Vagina (tissue), 2 donors: Measurements from ENCODE around the gene PTGIS.

Experiments used
- CTCF ChIP-seq, 3 experiments: fragments of 450-650 bp in 2 of 3; fragments of 200-600 bp in 1 of 3; sonication (generic) in 1 of 3; IDR thresholded peaks; one replicate each; pipeline ENCODE4 v1.5.1; 2017 to 2019; ENCODE audit warnings: antibody characterized with exemption in 3 of 3, mild to moderate bottlenecking in 2 of 3, moderate library complexity in 2 of 3
- POLR2A ChIP-seq, 2 donors: fragments of 450-650 bp; IDR thresholded peaks; one replicate each; pipeline ENCODE4 v1.6.1; 2017; ENCODE audit warnings: antibody characterized with exemption in 2 of 2, mild to moderate bottlenecking in 2 of 2, moderate library complexity in 2 of 2
- POLR2AphosphoS5 ChIP-seq, 2 donors: sonication (generic); formaldehyde crosslinking; IDR thresholded peaks; one replicate each; pipeline ENCODE4 v1.9.0; 2017; ENCODE audit warnings: antibody characterized with exemption in 2 of 2, mild to moderate bottlenecking in 2 of 2, low read depth in 1 of 2; ENCODE audit not compliant: insufficient read depth in 1 of 2

GRCh38 chr20:49583343-49583668 lies 15.4 kb upstream of the PTGIS start:
- TF ChIP-seq CTCF (IDR thresholded peaks at IDR 0.05), result no peak
- no peak for TF ChIP-seq POLR2A (IDR thresholded peaks at IDR 0.05)
- no peak for TF ChIP-seq POLR2AphosphoS5 (IDR thresholded peaks at IDR 0.05; ENCODE audit: insufficient read depth in 1 of 2, low read depth in 1 of 2)
